GM06990 (cell line): ENCODE data around the gene OSBPL8.

ENCODE experiments used
- DNase-seq: peaks from one replicate; pipeline ENCODE4 v3.0.0-alpha.2; 2011; ENCODE audit not compliant: insufficient read length; ENCODE audit errors: extremely low read depth
- H3K27me3 ChIP-seq: replicated peaks from 2 replicates; pipeline ENCODE4 v1.6.0; 2011; ENCODE audit warnings: low read length; ENCODE audit not compliant: control insufficient read depth, insufficient read depth
- H3K36me3 ChIP-seq: 2 replicates; pipeline ENCODE4 v1.5.1; 2011; ENCODE audit warnings: low read length; ENCODE audit not compliant: control insufficient read depth, insufficient read depth
- H3K4me3 ChIP-seq: replicated peaks from 2 replicates; pipeline ENCODE4 v1.5.1; 2011; ENCODE audit warnings: low read depth, mild to moderate bottlenecking, control low read depth, low read length
- TF ChIP-seq, protein P1 (sequence below): IDR thresholded peaks from 2 replicates; pipeline ENCODE4 v1.5.1; 2011; ENCODE audit warnings: low read length, control low read depth, mild to moderate bottlenecking, inconsistent platforms; ENCODE audit not compliant: insufficient read depth, poor library complexity, severe bottlenecking

Gene OSBPL8

DNA sequence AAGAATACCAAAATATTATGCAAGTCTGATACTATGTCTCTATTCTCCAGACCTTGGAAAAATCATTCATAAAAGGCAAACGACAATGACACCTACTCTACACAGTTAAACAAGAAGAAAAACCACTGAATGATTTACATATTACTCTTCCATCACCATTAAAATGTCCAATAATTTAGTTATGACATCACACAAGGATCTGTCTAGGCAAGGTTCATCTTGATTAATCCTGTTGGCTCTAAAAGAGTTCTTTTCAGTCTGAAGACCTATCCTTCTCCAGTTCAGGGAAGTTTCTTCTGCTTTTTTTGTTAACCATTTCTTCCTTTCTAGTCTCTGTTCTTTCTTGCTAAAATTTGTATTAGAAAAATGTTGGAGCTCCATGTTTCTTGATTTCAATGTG, 64.0 kb downstream of the OSBPL8 start:
- H3K27me3 ChIP-seq, result no peaks in the 10 kb centered on the region
- DNase-seq, result no peak
- no peak overlapping the region for H3K4me3 ChIP-seq
- TF ChIP-seq, protein P1, sequence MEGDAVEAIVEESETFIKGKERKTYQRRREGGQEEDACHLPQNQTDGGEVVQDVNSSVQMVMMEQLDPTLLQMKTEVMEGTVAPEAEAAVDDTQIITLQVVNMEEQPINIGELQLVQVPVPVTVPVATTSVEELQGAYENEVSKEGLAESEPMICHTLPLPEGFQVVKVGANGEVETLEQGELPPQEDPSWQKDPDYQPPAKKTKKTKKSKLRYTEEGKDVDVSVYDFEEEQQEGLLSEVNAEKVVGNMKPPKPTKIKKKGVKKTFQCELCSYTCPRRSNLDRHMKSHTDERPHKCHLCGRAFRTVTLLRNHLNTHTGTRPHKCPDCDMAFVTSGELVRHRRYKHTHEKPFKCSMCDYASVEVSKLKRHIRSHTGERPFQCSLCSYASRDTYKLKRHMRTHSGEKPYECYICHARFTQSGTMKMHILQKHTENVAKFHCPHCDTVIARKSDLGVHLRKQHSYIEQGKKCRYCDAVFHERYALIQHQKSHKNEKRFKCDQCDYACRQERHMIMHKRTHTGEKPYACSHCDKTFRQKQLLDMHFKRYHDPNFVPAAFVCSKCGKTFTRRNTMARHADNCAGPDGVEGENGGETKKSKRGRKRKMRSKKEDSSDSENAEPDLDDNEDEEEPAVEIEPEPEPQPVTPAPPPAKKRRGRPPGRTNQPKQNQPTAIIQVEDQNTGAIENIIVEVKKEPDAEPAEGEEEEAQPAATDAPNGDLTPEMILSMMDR, result no peak
- no peaks in the 10 kb centered on the region for H3K36me3 ChIP-seq

DNA sequence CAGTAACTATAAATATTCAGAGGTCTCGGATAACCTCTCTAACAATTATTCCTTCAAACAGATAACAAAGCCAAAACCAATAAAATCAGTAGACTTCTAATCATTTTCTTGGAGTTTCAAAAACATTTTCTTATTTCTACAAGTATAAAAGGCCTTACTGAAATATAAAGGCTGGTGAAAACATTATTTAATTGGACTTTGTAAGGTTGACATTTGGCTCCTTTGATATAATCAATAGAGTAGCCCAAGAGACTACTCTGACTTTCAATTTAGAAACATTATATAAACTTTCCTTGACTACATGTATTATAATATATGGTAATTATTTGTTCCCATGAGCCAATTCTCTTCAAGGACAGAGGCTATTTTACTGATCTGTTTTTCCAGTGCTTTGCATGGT, 68.3 kb downstream of the OSBPL8 start:
- DNase-seq, result no peak
- H3K4me3 ChIP-seq, result no peak overlapping the region
- H3K36me3 ChIP-seq, result no peaks in the 10 kb centered on the region
- TF ChIP-seq, protein P1, result no peak
- H3K27me3 ChIP-seq, result no peaks in the 10 kb centered on the region

DNA sequence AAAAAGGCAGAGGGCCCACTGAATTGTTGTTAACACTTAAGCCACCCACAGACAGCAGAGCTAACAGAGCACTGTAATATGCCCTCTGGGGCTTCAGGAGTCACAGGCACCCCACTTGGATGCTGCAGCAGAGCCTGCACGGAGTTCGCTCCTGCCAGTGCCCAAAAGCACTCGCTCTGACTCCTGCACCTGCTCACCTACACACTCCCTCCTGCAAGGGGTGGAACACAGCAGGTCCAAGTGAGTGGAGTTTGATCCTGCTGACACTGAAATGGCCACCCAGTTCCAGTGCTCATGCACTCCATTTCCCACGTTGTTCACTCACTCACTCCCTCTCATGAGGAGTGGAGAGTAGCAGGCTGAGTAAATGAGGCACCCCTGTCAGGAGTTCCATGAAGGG, 68.8 kb downstream of the OSBPL8 start:
- H3K36me3 ChIP-seq, result no peaks in the 10 kb centered on the region
- H3K4me3 ChIP-seq, result no peak overlapping the region
- DNase-seq, result no peak
- H3K27me3 ChIP-seq, result no peaks in the 10 kb centered on the region
- TF ChIP-seq, protein P1, result no peak

DNA sequence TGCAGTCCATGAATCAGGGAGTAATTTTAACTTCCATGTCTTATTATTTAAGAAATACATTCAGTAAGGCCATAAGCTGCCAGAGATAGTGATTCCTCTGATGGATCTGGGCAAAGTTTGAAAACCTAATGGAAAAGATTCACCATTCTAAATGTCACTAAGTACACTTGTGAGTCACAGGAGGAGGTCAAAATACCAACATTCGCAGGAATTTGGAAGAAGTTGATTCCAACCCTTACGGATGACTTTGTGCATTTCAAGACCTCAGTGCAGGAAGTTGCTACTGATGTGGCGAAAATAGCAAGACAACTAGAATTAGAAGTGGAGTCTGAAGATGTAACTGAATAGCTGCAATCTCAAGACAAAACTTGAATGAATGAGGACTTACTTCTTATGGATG, 69.8 kb downstream of the OSBPL8 start:
- TF ChIP-seq, protein P1, result no peak
- Histone ChIP-seq H3K27me3 (no peaks in the 10 kb centered on the region), H3K36me3 (no peaks in the 10 kb centered on the region), H3K4me3 (no peak overlapping the region)
- DNase-seq, result no peak

DNA sequence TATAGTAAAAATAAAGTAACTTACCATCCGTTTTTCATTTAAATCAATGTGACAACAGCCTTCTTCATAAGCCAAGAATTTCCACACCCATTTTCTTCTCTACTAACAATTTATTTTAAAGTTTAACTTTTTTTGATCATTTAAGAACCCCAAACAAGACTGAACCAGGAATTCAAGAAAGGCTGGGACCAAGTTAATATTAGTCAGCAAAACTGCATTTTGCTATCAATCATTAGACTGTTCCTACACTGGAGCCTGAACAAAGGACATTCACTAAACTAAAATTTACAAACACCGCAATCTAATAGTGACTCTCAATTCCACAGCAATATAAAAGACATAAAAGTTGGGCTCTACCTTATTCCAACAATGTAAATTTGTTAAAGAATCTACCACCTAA, 73.6 kb downstream of the OSBPL8 start:
- no peaks in the 10 kb centered on the region for H3K36me3 ChIP-seq
- TF ChIP-seq, protein P1, result no peak
- DNase-seq, result no peak
- no peak overlapping the region for H3K4me3 ChIP-seq
- no peaks in the 10 kb centered on the region for H3K27me3 ChIP-seq

DNA sequence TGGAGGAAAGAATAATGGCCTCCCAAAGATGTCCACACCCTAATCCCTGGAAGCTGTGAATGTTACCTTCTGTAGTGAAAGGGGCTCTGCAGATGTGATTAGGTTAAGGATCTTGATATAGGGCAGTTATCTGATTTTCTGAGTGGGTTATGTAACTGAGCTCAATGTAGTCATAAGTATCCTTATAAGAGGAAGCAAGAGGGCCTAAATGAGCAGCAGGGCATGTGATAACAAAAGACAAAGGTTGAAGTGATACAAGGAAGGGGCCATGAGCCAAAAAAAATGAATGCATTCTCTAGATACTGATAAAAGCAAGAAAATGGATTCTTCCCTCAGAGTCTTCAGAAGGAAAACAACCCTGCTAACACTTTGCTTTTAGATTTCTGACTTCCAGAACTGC, 78.8 kb downstream of the OSBPL8 start:
- Histone ChIP-seq H3K27me3 (no peaks in the 10 kb centered on the region), H3K4me3 (no peak overlapping the region), H3K36me3 (no peaks in the 10 kb centered on the region)
- TF ChIP-seq, protein P1, result no peak
- no peak for DNase-seq
